ENCODE measurements around the gene ROR1. TPM values are rescaled to one million over a fixed set of nuclear protein-coding genes. Genes with fewer than 3 reads are reported as not detected.
A peak's percentile ranks its signal among the peaks of the same experiment; 100 is the strongest.

The ROR1 gene
- total RNA-seq, 2 experiments from 2014 or later = 0.47 to 1.4 TPM

GRCh38 chr1:63892632-63893395, 119.0 kb downstream of the ROR1 start:
- intact Hi-C loops (cut with micrococcal nuclease; ENCODE audit: unreplicated experiment) = loop anchor here (5.0 kb wide), 1 partner anchor 121 kb away; the partner anchor contains the start of gene ROR1
- ChIA-PET POLR2A (interaction anchor here (0.6 to 1.5 kb wide), 2 partner anchors 13 to 80 kb away, joined by 3 to 4 read pairs; no protein-coding TSS in a partner anchor), CTCF (ENCODE audit: unreplicated experiment) (no interaction called here)
- no peaks in the 10 kb centered on the region for H3K36me3 ChIP-seq (ENCODE audit: insufficient read depth, low read length)
- H3K4me3 ChIP-seq (ENCODE audit: low read depth, low read length, poor library complexity, severe bottlenecking) = no peak overlapping the region
- H3K9me3 ChIP-seq (ENCODE audit: low read length) = no peaks in the 10 kb centered on the region
- no peak overlapping the region for H2AFZ ChIP-seq (ENCODE audit: low read length)
- H3K9me2 ChIP-seq (ENCODE audit: insufficient read depth, low read length) = no peaks in the 10 kb centered on the region
- H3K27ac ChIP-seq (ENCODE audit: low read depth, low read length, poor library complexity, severe bottlenecking) = no peak overlapping the region
- H4K20me1 ChIP-seq (ENCODE audit: insufficient read depth, low read length) = no peaks in the 10 kb centered on the region
- no TSS peak for BruUV-seq (replicated peaks)
- DNase-seq (ENCODE audit: low spot score) = peak; percentile 83
- H3K4me2 ChIP-seq (ENCODE audit: low read length) = peak overlapping the region; percentile 43
- TF ChIP-seq, protein P1, sequence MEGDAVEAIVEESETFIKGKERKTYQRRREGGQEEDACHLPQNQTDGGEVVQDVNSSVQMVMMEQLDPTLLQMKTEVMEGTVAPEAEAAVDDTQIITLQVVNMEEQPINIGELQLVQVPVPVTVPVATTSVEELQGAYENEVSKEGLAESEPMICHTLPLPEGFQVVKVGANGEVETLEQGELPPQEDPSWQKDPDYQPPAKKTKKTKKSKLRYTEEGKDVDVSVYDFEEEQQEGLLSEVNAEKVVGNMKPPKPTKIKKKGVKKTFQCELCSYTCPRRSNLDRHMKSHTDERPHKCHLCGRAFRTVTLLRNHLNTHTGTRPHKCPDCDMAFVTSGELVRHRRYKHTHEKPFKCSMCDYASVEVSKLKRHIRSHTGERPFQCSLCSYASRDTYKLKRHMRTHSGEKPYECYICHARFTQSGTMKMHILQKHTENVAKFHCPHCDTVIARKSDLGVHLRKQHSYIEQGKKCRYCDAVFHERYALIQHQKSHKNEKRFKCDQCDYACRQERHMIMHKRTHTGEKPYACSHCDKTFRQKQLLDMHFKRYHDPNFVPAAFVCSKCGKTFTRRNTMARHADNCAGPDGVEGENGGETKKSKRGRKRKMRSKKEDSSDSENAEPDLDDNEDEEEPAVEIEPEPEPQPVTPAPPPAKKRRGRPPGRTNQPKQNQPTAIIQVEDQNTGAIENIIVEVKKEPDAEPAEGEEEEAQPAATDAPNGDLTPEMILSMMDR (conservative IDR thresholded peaks at IDR 0.05; ENCODE audit: low read length) = no peak
- TF ChIP-seq EZH2phosphoT487 (IDR thresholded peaks at IDR 0.05; ENCODE audit: borderline replicate concordance, low read depth, low read length) = no peak
- H3K4me1 ChIP-seq (ENCODE audit: insufficient read depth, low read length, poor library complexity, severe bottlenecking) = peaks cover 13% of the 10 kb centered on the region
- no peaks in the 10 kb centered on the region for H3K79me2 ChIP-seq (ENCODE audit: insufficient read depth, low read depth, low read length)

DNA sequence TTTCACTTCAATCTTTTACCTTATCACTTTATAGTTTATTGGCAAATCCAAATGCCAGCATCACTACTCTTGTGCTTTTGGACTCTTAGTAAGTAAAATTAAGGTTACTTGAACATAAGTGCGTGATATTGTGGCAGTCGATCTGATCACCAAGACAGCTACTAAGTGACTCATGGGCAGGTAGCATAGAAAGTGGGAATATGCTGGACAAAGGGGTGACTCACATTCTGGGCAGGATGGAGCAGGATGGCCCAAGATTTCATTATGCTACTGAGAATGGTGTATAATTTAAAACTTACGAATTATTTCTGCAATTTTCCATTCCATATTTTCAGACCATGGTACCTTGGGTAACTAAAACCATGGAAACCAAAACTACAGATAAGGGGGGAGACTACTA, 120.2 kb downstream of the ROR1 start:
- Histone ChIP-seq H3K9me2 (ENCODE audit: insufficient read depth, low read length) (no peaks in the 10 kb centered on the region), H3K4me1 (ENCODE audit: insufficient read depth, low read length, poor library complexity, severe bottlenecking) (peaks cover 13% of the 10 kb centered on the region), H3K4me3 (ENCODE audit: low read depth, low read length, poor library complexity, severe bottlenecking) (no peak overlapping the region), H3K4me2 (ENCODE audit: low read length) (no peak overlapping the region), H3K9me3 (ENCODE audit: low read length) (no peaks in the 10 kb centered on the region), H2AFZ (ENCODE audit: low read length) (no peak overlapping the region), H3K36me3 (ENCODE audit: insufficient read depth, low read length) (no peaks in the 10 kb centered on the region), H4K20me1 (ENCODE audit: insufficient read depth, low read length) (no peaks in the 10 kb centered on the region), H3K27ac (ENCODE audit: low read depth, low read length, poor library complexity, severe bottlenecking) (no peak overlapping the region), H3K79me2 (ENCODE audit: insufficient read depth, low read depth, low read length) (no peaks in the 10 kb centered on the region)
- TF ChIP-seq, protein P1 (conservative IDR thresholded peaks at IDR 0.05; ENCODE audit: low read length) = no peak
- no peak for TF ChIP-seq EZH2phosphoT487 (IDR thresholded peaks at IDR 0.05; ENCODE audit: borderline replicate concordance, low read depth, low read length)
- ChIA-PET POLR2A (no interaction called here), CTCF (ENCODE audit: unreplicated experiment) (no interaction called here)
- no peak for DNase-seq (ENCODE audit: low spot score)
- intact Hi-C loops (cut with micrococcal nuclease; ENCODE audit: unreplicated experiment) = loop anchor here (5.0 kb wide), 1 partner anchor 122 kb away; the partner anchor contains the start of gene ROR1
- BruUV-seq (replicated peaks) = no TSS peak

All from OCI-LY7 (cell line).